Keratinocyte (primary cell): ENCODE data around the gene ABCB11.
"Not testable (repeated sequence)": the region's sequence is repeated elsewhere in the genome, so short reads cannot be mapped to it uniquely, and the experiment has no call there.

Source experiments
- CTCF ChIP-seq, 3 experiments: IDR thresholded peaks in 1 of 3; conservative IDR thresholded peaks in 1 of 3; optimal IDR thresholded peaks in 1 of 3; 2 replicates in 2 of 3; 3 replicates in 1 of 3; pipeline versions ENCODE3 to v1.5.1; 2011; ENCODE audit warnings: low read length in 3 of 3, mild to moderate bottlenecking in 3 of 3, moderate library complexity in 2 of 3, control low read depth in 1 of 3, inconsistent platforms in 1 of 3; ENCODE audit not compliant: insufficient read depth in 2 of 3; ENCODE audit errors: extremely low read depth in 1 of 3
- EZH2 ChIP-seq: IDR thresholded peaks from one replicate; pipeline ENCODE4 v1.6.1; 2012; ENCODE audit warnings: inconsistent platforms, mild to moderate bottlenecking, low read length, moderate library complexity

- not testable (repeated sequence) for TF ChIP-seq EZH2; CTCF (optimal IDR thresholded peaks at IDR 0.05 in 1 of 3, IDR thresholded peaks at IDR 0.05 in 1 of 3, conservative IDR thresholded peaks at IDR 0.05 in 1 of 3; ENCODE audit: extremely low read depth in 1 of 3, insufficient read depth in 2 of 3, low read length in 3 of 3)
Observed at GRCh38 chr2:168870824-168871223, 160.3 kb downstream of the ABCB11 start.
